Measurements from ENCODE around the gene MYL12B. TPM values are rescaled to one million over a fixed set of nuclear protein-coding genes. Genes with fewer than 3 reads are reported as not detected.

Gene MYL12B
- total and polyA plus RNA-seq, 2 of the 8 experiments (the other 6 are each of a cell fraction or from before 2014, with no cell fraction given): 174 to 188 TPM

DNA sequence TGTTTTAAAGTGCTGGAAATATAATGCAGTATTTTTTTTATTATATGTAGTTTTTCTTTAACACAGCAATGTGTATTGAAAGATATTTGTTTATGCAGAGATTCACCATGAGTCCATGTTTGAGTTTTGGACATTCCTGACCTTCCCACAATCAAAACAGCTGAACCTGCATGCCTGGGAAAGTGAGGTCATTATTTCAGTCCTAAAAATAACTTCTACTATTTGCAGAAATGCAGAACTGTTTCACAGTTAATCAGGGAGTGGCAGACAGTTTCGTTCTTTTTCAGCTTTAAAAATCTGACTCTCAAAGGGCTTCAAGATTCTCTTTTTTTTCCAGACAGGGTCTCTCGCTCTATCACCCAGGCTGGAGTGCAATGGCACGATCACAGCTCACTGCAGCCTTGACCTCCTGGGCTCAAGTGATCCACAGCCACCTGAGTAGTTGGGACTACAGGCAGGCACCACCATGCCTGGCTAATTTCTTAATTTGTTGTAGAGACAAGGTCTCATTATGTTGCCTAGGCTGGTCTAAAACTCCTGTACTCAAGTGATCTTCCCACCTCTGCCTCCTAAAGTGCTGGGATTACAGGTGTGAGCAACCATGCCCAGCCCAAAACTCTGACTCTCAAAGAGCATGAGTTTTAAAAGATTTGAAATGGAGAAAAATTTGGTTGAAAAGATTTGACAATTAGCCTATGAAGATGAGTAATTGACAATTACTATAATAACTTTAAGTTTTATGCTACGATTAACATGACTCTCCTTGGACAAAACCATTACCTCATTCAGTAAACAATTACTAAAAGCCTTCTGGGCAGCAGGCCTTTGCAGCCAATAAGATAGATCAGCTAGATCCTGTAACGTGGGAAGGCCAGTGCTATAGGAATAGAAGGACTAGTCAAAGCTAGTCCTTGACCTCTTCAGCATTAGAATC lies 5.0 kb upstream of the MYL12B start (continued):
- TF ChIP-seq, protein P1, sequence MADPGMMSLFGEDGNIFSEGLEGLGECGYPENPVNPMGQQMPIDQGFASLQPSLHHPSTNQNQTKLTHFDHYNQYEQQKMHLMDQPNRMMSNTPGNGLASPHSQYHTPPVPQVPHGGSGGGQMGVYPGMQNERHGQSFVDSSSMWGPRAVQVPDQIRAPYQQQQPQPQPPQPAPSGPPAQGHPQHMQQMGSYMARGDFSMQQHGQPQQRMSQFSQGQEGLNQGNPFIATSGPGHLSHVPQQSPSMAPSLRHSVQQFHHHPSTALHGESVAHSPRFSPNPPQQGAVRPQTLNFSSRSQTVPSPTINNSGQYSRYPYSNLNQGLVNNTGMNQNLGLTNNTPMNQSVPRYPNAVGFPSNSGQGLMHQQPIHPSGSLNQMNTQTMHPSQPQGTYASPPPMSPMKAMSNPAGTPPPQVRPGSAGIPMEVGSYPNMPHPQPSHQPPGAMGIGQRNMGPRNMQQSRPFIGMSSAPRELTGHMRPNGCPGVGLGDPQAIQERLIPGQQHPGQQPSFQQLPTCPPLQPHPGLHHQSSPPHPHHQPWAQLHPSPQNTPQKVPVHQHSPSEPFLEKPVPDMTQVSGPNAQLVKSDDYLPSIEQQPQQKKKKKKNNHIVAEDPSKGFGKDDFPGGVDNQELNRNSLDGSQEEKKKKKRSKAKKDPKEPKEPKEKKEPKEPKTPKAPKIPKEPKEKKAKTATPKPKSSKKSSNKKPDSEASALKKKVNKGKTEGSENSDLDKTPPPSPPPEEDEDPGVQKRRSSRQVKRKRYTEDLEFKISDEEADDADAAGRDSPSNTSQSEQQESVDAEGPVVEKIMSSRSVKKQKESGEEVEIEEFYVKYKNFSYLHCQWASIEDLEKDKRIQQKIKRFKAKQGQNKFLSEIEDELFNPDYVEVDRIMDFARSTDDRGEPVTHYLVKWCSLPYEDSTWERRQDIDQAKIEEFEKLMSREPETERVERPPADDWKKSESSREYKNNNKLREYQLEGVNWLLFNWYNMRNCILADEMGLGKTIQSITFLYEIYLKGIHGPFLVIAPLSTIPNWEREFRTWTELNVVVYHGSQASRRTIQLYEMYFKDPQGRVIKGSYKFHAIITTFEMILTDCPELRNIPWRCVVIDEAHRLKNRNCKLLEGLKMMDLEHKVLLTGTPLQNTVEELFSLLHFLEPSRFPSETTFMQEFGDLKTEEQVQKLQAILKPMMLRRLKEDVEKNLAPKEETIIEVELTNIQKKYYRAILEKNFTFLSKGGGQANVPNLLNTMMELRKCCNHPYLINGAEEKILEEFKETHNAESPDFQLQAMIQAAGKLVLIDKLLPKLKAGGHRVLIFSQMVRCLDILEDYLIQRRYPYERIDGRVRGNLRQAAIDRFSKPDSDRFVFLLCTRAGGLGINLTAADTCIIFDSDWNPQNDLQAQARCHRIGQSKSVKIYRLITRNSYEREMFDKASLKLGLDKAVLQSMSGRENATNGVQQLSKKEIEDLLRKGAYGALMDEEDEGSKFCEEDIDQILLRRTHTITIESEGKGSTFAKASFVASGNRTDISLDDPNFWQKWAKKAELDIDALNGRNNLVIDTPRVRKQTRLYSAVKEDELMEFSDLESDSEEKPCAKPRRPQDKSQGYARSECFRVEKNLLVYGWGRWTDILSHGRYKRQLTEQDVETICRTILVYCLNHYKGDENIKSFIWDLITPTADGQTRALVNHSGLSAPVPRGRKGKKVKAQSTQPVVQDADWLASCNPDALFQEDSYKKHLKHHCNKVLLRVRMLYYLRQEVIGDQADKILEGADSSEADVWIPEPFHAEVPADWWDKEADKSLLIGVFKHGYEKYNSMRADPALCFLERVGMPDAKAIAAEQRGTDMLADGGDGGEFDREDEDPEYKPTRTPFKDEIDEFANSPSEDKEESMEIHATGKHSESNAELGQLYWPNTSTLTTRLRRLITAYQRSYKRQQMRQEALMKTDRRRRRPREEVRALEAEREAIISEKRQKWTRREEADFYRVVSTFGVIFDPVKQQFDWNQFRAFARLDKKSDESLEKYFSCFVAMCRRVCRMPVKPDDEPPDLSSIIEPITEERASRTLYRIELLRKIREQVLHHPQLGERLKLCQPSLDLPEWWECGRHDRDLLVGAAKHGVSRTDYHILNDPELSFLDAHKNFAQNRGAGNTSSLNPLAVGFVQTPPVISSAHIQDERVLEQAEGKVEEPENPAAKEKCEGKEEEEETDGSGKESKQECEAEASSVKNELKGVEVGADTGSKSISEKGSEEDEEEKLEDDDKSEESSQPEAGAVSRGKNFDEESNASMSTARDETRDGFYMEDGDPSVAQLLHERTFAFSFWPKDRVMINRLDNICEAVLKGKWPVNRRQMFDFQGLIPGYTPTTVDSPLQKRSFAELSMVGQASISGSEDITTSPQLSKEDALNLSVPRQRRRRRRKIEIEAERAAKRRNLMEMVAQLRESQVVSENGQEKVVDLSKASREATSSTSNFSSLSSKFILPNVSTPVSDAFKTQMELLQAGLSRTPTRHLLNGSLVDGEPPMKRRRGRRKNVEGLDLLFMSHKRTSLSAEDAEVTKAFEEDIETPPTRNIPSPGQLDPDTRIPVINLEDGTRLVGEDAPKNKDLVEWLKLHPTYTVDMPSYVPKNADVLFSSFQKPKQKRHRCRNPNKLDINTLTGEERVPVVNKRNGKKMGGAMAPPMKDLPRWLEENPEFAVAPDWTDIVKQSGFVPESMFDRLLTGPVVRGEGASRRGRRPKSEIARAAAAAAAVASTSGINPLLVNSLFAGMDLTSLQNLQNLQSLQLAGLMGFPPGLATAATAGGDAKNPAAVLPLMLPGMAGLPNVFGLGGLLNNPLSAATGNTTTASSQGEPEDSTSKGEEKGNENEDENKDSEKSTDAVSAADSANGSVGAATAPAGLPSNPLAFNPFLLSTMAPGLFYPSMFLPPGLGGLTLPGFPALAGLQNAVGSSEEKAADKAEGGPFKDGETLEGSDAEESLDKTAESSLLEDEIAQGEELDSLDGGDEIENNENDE (IDR thresholded peaks at IDR 0.05; ENCODE audit: insufficient replicate concordance, low read length): no peak

Data from H1 (cell line).